Putamen (tissue), 1 donor: ENCODE data around the gene VEZT.

Experiments
- DNase-seq: peaks from one replicate; pipeline ENCODE4 v3.0.0-alpha.2; 2016; ENCODE audit warnings: low spot score

Gene VEZT

DNA sequence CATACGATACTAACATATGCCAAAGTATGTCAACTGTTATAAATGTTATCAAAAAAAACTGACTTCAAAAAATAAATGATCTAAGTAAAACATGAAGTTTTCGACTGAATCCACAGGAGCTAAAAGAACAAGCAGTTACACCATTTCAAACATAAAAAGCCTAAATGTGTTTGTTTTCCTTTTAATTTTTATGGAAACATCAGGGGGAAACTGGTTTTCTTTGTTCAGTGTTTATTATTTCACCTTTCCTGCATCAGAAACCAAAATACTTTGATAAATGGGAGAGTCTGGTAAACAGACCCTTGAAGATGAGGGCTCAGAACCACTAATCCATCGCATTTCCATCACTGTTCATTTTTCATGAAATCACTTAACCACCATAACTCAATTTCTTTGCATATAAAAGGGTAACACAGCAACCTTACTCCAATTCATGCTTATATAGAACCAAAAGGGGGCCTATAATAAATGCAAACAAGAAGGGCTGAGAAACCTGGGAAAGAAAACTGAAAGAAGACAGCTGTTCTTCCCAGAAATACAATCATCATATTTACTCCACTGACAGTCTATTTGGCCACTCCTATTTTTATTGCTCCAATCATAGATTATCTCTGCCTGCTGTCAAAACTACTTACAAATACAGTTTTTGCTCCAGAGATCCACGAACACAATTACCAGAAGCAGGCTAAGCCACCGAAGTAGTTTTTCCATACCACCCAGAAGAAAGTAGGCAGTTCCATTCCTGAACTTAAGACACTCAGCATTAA, 17.3 kb upstream of the VEZT start:
- no peak for DNase-seq

DNA sequence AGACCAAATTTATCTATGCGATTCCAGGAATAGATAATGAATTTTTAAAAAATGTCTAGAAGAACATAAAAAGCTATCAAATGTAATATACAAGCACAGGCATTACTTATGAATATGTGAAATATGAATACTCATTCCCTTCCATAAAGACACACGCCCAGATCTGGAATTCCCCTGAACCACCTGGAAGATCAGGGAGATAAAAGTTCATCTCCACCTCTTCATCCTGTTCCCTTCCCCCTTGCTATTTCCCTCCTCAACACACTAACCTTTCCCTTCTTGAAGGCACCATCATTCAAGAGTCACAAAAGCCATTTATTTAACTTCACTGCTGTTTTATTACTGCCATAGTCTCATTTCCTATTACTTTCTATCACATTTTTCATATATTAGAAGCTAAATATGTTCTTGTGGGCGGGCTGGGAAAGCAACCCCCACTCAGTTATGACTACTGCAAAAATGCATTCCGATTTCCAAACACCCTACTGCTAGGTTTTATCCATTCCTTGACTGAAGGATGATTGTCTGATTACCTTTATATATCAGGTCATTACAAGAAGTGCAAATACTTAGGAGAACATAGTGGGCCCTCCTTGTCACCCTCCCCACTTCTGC, 16.4 kb upstream of the VEZT start:
- DNase-seq: peak; percentile 22

DNA sequence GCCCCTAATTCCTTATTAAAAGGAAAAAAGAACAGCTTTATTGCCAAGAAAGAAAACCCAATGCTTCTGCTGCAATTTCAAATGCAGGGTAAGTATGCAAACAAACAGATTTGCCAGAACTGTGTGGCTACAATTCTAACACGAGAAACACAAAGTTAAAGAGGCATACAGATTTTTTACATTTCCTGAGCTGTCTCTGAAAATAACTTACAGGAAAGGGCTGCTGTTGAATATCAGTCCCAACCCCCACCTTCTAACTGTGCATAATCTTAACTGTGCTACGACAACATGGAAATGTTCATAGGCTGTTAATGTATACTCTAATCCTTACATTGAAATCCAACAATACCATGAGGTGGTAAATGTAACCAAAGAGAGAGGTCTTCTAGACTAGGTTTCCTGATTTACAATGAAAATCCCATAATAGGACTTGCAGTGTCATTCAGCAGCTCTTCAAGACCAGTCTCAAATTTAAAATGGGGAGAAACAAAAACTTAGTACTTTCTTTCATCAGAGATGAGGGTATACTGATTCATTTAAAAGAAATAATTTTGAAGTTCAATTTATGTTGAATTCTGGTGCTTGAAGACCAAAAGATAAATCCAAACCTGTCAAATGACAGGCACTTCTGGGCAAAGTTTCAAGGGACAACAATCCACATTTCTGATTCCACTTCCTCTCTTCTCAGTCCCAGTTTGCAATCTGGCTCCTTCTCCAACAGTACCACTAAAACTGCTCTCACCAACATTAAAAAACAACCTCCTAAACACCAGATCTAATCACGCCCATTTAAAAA, 14.7 kb upstream of the VEZT start:
- DNase-seq: no peak

GRCh38 chr12:95203487-95204030, 14.0 kb upstream of the VEZT start:
- no peak for DNase-seq

- DNase-seq: no peak
Observed at GRCh38 chr12:95204141-95204866, 13.3 kb upstream of the VEZT start.

DNA sequence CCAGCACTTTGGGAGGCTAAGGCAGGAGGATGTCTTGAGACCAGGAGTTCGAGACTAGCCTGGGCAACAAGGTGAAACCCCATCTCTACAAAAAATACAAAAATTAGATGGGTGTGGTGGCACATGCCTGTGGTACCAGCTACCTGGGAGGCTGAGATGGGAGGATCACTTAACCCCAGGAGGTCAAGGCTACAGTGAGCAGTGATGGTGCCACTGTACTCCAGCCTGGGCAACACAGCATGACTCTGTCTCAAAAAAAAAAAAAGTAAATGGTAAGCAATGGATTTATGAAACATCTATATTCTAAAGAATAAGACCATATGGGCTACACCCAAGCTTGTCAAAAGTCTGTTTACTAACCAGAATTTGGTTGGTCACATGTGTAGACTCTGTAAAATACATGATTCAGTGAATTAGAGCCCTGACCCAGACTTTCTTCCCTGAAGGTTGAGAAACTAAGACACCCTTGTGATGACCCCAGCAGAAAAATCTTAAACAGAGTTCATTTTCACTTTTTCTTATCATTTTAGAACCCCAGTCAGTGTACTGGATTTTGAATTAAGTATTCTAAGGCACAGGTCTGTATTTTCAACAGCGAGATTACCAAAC, 12.5 kb upstream of the VEZT start:
- DNase-seq: no peak

DNA sequence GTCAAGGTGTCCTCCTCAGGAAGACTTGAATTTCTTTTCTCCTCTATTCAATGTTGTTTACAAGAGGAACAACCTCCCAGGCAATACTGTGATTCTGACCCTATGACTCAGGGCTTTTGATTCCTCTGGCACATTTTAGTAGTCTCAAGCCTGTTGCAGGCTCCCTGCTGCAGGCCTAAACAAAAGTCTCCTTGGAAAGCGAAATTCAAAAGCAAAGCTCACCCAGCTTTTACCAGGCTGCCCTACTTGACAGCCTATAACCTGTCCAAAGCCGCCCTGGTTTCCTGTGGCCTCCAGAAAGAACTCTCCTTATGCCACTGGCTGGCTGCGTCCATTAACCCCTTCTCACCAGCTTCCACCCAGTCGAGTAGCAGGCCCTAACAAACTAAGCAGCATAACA, 11.9 kb upstream of the VEZT start:
- DNase-seq: peak; percentile 56

DNA sequence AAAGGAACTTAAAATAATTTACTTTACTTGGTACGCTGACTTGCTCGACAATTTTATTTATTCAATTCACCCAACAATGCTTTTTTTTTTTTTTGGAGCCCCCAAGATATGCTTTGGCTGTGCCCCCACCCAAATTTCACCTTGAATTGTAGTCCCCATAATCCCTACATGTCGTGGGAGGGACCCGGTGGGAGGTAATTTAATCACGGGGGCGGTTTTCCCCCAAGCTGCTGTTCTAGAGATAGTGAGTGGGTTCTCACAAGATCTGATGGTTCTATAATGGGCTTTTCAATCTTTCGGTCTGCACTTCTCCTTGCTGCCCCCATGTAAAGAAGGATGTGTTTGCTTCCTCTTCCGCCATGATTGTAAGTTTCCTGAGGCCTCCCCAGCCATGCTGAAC, 10.7 kb upstream of the VEZT start:
- DNase-seq: no peak

GRCh38 chr12:95207407-95207806, 10.2 kb upstream of the VEZT start:
- DNase-seq: no peak

DNA sequence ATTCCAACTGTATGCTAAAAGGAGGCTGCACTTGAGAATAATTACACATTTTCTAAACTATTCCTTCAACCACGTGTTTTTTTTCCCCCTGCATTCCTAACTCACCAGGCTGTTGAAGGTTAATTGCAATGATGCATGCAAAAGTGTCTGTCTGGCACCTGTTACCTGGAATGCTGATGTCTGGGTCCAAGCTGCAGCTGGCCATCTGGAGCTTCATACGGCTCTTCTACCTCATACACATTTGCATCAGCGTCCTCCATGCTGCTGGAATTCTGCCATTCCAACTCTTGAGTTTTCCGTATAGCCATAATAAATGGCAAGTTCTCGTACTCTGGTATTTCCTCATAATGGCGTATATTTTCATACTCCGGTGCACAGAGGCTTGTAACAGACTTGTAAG, 8.9 kb upstream of the VEZT start:
- DNase-seq: no peak

DNA sequence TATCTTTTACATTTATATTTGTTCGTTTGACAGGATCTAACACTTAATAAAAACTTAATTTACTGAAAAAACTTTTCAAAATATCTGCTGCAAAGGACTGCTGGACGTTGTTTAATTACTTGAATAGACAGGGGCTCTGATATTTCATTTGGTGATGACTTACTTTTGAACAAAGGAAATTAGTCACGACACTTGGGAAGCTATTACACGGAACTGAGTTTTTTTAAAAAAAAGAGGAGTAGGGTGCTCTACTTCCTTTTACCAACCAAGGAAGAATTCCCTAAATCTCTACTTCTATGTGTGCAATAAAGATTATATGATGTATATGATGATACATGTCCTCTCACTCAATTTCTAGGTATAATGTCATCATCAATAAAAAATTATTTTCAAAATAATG, 5.0 kb upstream of the VEZT start:
- DNase-seq: no peak

GRCh38 chr12:95213119-95213518, 4.5 kb upstream of the VEZT start:
- DNase-seq: no peak

GRCh38 chr12:95213928-95214327, 3.7 kb upstream of the VEZT start:
- no peak for DNase-seq

DNA sequence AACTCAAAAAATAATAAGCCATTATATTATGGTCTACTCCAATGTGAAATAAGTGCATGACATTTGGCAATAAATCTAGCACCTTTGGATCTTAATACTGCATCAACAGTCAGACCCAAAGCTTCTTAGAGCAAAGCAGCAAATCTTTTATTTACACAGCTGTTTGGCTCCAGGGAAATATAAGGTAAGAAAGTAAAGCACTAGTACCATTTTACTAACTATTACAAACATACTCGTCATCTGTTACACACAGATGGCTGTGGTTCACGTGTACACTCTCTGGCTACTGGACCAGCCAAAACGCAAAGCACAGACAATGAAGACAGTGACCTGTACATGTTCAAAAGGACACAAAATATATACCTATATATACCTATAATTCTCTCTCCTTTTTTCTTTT, 3.1 kb upstream of the VEZT start:
- DNase-seq: no peak

DNA sequence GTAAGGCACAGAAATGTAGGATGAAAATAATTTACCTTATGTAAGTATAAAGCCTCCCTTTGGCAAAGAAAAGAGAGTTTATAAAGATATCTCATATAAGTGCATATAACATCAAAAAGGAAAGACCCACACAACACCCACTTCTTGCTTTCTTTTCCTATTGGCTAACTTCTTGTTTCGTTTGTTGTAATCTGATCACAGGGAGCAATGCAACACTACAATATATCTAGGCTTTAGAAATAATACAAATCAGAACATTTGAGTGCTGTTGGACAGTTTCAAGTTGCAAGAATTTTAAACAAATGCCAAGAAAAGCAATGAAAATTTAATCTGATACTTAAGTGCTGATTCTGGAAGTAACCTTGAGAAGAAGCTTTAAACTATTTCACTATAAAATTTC, 1.7 kb upstream of the VEZT start:
- DNase-seq: no peak

DNA sequence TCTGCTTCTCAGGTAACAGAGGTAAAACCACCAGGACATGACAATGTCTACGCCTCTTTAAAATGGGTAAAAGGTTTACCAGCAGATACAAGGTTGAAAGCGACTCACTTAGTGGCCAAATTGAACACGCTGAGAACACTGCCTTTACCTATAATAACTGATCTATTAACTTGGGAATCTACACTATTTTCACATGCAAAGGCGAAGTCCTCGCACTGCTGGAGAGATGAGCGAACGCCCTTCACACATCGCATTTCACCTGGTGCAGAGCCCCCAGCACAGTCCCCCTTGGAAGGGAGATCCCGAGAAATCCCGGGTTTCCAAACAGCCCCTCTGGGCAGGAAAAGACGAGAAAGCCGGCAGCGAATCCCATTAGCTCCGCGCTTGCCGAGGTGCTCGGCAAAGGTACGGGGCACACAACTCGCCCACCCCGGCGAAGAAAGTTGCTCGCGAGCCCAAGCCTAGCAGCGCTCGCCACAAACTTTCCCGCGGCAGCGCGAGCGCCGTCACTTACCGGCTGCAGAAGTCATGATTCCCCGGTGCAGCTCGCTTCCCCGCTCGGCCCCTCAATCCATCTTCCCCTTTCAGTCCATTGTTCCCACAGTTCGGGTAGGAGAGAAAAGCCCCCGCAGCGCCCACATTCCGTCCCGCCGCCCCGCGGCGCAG, 763 bp upstream of the VEZT start:
- DNase-seq: no peak

DNA sequence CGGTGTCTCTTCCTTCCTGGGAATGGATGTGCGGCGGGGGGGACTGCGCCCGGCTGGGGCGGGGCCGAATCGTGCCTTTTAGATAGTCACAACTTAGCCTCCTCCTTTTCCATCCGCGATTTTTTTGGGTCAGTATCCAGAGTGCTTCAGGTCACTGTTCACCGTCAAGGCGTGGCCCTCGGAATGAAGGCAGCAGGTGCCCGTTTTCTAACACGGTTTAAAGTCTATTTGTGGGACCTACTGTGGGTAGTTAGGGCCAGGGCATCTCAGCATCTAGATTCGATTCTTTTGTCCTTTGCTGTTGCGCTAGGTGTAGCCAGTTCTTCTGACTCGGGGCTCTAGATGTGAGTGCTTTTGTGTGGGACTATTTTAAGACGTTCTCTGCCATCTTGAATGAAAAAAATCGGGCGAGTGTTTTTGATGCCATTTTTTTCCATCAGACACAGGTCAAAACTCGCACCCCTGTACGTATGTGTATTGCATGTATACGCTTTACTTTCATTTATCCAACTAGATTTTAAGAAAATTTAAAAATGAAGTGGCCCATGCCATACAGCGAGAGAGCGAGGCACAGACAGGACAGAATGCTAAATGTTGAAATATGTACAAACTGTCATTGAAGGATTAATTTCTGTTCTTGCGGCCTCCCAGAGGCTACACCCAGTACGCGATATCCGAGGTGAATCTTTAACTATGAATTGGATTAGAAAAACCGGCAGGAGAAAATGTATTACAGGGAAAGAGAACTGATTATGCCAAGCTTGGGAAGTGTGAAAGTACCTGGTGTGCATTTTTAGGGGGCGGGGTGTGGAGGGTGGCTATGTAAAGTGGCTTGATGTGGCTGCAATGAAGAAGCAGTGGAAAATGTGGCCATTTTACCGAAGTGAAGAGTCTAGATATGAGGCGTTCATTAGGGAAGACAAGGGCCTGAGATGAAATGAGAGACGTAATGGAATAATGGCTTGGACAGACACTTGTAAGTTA, 835 bp downstream of the VEZT start:
- peak; percentile 39 for DNase-seq

- DNase-seq: no peak
Observed at GRCh38 chr12:95220190-95220589, 2.6 kb downstream of the VEZT start.

DNA sequence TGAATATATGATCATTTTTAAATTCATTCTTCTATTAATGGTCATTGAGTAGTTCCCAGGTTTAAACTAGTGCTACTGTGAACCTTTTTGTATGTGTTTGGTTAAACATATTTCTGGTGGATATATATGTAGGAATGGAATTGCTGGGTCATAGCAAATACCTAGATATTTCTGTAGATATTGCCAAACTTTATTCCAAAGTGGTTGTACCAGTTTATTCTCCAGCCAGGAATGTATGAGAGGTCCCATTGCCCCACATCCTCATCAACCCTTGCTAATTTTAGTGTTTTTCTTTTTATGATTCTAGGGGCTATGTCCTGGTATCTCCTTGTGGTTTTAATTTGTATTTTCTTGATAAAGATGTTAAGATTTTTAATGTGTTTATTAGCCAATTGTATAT, 3.1 kb downstream of the VEZT start:
- DNase-seq: no peak
